Colonic mucosa (tissue), 4 donors: ENCODE data around the gene ARID3A. TPM values are rescaled to one million over a fixed set of nuclear protein-coding genes. Genes with fewer than 3 reads are reported as not detected.

ENCODE experiments used
- DNase-seq: peaks from one replicate; pipeline ENCODE4 v3.0.0-alpha.2; 2020
- H3K27ac ChIP-seq: fragments of 200-600 bp; one replicate; pipeline ENCODE4 v1.8.0; 2021
- H3K27me3 ChIP-seq: fragments of 200-600 bp; one replicate; pipeline ENCODE4 v1.8.0; 2021
- H3K36me3 ChIP-seq: fragments of 200-600 bp; one replicate; pipeline ENCODE4 v1.8.0; 2021
- H3K4me1 ChIP-seq: fragments of 200-600 bp; one replicate; pipeline ENCODE4 v1.8.0; 2021; ENCODE audit warnings: mild to moderate bottlenecking
- H3K4me3 ChIP-seq: fragments of 200-600 bp; one replicate; pipeline ENCODE4 v1.8.0; 2021
- H3K9ac ChIP-seq, 2 donors: one replicate each; pipeline ENCODE4 v1.7.0; 2013; ENCODE audit warnings: control low read depth in 2 of 2, low read depth in 2 of 2, low read length in 2 of 2
- H3K9me3 ChIP-seq: fragments of 200-600 bp; one replicate; pipeline ENCODE4 v1.8.0; 2021
- intact Hi-C: fragments of 100-400 bp; cut with DNase I; formaldehyde crosslinking; loops from one replicate; pipeline ENCODE4 v1.14.1; 2022
- total RNA-seq, 2 donors: library from RNA; stranded (reverse); fragmentation: NEBNext Ultra II Directional in 1 of 2; extraction: Animal tissue kit (Norgen Biotek cat#: 25700) in 1 of 2; gene quantifications; one replicate each; pipeline ENCODE4 v1.2.1, GENCODE V29; 2021
- TF ChIP-seq, protein P1 (sequence below): fragments of 200-600 bp; IDR thresholded peaks from one replicate; pipeline ENCODE4 v1.8.0; 2022; ENCODE audit warnings: antibody characterized with exemption, mild to moderate bottlenecking
- donor health status: healthy.
- donor health status: DM: no; HTN: no; CAD: no.
- donor health status: DM: no; HTN: no; CAD: no.

ARID3A gene
- total RNA-seq, 2 donors from 2014 or later: 8.7 to 13.0 TPM

DNA sequence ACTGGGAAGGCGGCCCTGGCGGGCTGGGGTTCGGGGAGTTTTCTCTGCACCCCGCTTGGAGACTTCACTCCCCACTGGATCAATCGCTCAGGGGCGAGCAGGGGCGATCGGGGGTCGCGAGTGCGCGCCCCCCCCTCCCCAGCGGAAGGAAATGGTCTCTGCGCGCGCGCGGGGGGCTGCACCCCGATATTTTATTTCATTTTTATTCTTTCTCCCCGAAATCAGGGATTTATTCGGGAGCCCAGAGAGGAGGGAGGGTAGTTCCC, 421 bp downstream of the ARID3A start:
- intact Hi-C loops: no loop called here
- H3K9ac ChIP-seq: peak overlapping the region; percentile 88 to 94
- no peaks in the 10 kb centered on the region for H3K9me3 ChIP-seq
- no peaks in the 10 kb centered on the region for H3K4me1 ChIP-seq
- H3K27ac ChIP-seq: peak overlapping the region; percentile 78
- peak overlapping the region; percentile 91 for H3K4me3 ChIP-seq
- no peaks in the 10 kb centered on the region for H3K27me3 ChIP-seq
- DNase-seq: no peak
- TF ChIP-seq, protein P1, sequence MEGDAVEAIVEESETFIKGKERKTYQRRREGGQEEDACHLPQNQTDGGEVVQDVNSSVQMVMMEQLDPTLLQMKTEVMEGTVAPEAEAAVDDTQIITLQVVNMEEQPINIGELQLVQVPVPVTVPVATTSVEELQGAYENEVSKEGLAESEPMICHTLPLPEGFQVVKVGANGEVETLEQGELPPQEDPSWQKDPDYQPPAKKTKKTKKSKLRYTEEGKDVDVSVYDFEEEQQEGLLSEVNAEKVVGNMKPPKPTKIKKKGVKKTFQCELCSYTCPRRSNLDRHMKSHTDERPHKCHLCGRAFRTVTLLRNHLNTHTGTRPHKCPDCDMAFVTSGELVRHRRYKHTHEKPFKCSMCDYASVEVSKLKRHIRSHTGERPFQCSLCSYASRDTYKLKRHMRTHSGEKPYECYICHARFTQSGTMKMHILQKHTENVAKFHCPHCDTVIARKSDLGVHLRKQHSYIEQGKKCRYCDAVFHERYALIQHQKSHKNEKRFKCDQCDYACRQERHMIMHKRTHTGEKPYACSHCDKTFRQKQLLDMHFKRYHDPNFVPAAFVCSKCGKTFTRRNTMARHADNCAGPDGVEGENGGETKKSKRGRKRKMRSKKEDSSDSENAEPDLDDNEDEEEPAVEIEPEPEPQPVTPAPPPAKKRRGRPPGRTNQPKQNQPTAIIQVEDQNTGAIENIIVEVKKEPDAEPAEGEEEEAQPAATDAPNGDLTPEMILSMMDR: no peak
- no peaks in the 10 kb centered on the region for H3K36me3 ChIP-seq

DNA sequence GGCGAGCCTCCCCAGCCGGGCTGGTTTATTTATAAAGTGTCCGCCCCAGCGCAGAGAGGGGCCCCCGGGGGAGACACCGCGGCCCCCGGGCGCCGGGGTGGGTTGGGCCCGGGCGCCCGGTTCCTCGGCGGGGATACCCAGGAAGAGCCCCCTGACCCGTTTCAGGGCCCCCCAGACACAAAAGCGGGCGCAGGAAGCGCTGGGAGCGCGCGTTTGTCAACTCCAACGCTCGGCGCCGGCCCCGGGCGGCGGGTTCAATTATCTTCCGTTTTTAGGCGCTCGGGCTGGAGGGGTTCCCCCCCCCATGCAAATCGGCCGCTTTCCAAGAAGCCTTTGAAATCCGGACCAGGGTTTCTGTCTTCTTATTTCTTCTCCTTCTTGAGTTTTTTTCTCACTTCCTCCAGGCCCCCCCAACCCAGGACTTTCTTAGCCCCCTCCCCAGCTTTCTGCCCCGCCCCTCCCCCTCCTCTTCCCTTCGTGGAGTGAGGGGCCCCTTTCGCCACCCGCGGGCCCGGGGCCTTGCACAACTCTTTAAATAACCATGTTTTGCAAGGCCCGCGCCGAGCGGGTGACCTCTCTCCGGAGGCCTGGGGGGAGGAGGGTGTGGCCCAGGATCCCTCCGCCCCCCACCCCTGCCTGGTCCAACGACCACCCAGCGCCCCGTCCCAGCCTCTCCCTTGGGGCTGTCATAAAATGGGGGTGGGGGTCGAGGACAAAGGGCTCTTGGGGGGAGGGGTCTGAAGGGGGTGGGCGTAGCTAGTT, 935 bp downstream of the ARID3A start:
- Histone ChIP-seq H3K9me3 (no peaks in the 10 kb centered on the region), H3K4me3 (peak overlapping the region; percentile 91), H3K9ac (peak overlapping the region; percentile 88 to 94), H3K36me3 (no peaks in the 10 kb centered on the region), H3K27ac (peak overlapping the region; percentile 78), H3K4me1 (no peaks in the 10 kb centered on the region), H3K27me3 (no peaks in the 10 kb centered on the region)
- intact Hi-C loops: no loop called here
- DNase-seq: peak; percentile 70
- TF ChIP-seq, protein P1: no peak

DNA sequence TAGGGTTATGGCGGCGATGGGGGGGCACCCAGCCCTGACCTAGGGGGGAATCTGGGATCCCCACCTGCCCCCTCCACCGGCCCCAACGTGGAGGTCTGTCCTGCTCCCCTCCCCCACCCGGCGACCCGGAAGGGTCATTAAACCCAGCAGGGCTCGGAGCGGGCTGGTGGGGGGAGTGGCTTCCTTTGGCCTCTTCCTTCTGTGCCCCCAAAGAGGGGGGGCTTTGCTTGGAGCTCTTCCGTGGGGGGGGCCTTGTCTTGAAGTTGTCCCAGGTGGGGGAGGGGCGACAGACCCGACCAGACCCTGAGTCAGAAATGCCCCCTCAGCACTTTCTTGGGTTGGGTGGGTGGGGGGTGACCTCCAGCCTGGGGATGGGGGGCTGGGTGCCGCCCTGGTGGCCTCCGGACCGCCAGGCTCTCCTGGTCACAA, 1.5 kb downstream of the ARID3A start:
- no peaks in the 10 kb centered on the region for H3K36me3 ChIP-seq
- peak overlapping the region; percentile 91 for H3K4me3 ChIP-seq
- H3K9me3 ChIP-seq: no peaks in the 10 kb centered on the region
- intact Hi-C loops: no loop called here
- H3K27me3 ChIP-seq: no peaks in the 10 kb centered on the region
- H3K27ac ChIP-seq: peak overlapping the region; percentile 78
- TF ChIP-seq, protein P1: no peak
- peak overlapping the region in 1 of 2 donors; percentile 88 for H3K9ac ChIP-seq
- no peak for DNase-seq
- peaks cover under 1% of the 10 kb centered on the region for H3K4me1 ChIP-seq

DNA sequence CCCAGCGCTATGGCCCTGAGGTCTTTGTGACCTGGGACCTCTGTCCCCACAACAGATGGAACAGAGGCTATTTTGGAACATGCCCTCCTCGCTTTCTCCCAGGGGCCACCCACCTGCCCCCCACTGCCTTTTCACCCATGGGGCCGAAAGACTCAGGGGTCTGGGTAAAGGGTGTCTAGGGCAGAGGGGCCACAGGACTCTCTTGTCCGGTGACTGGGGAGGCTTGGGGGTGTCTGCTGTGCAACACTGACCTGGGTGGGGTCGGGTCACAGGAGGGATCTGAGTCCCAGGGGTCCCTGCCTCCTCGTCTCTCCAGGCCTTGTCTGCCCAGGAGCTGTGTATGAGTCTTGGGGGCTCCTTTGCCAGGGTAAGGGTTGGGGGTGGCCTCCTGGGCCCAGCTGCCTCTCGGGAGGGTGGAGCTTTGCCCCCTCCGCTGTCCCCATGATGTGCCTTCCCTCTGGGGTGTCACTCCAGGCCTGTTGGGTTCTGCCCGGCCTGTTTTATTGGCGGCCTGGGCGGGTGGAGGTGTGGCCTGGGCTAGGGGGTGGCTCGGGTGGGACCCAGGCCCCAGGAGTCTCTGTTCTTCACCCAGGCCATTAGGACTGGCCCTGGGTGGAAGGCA, 2.1 kb downstream of the ARID3A start:
- Histone ChIP-seq H3K27ac (no peak overlapping the region), H3K9me3 (no peaks in the 10 kb centered on the region), H3K36me3 (no peaks in the 10 kb centered on the region), H3K4me3 (peak overlapping the region; percentile 91), H3K9ac (no peak overlapping the region), H3K4me1 (peaks cover 6% of the 10 kb centered on the region), H3K27me3 (no peaks in the 10 kb centered on the region)
- DNase-seq: no peak
- intact Hi-C loops: no loop called here
- TF ChIP-seq, protein P1: no peak

DNA sequence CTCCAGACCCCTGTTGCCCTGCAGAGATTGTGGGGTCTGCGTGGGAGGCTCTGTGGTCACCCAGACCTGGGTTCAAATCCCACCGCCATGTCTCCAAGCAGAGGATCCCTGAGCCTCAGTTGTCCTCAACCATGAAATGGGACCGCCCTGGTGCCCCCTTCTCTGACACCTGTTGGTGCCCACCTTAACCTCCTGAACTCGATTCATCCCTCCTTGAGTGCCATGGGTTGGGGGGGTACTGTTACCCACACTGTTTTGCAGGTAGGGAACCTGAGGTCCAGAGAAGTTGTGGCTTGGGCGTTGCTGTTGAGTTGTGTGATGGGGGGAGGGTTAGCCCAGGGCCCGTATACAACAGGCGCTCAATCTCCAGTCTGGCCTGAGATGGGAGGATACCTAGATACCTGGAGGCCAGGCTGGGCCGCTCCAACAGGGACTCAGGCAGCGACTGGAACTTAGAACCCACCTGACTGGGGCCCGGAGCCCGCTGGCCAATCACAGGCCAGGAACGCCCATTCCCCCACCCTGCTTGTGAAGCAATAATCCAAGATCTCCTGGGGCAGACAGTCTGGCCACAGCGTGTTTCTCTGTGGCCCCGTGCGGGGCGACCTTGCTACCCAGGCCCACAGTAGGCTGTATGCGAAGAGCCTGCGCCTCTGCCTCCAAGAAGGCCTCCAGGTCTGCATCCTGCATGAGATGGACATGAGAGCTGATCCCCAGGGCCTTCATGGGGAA, 2.8 kb downstream of the ARID3A start:
- TF ChIP-seq, protein P1: no peak
- no peaks in the 10 kb centered on the region for H3K27me3 ChIP-seq
- no peak overlapping the region for H3K9ac ChIP-seq
- peaks cover 13% of the 10 kb centered on the region for H3K4me1 ChIP-seq
- H3K4me3 ChIP-seq: no peak overlapping the region
- DNase-seq: no peak
- no peaks in the 10 kb centered on the region for H3K9me3 ChIP-seq
- no peak overlapping the region for H3K27ac ChIP-seq
- H3K36me3 ChIP-seq: no peaks in the 10 kb centered on the region
- intact Hi-C loops: no loop called here
